ENCODE results near the gene GP1BA. TPM values are rescaled to one million over a fixed set of nuclear protein-coding genes. Genes with fewer than 3 reads are reported as not detected.

Gene GP1BA
- not detected for total RNA-seq

- H3K27ac Mint-ChIP-seq, result no peak within 1 kb of the TSS
- H3K4me1 Mint-ChIP-seq, result peaks cover 27% of the 10 kb centered on the region
- H3K36me3 Mint-ChIP-seq (ENCODE audit: low read depth), result peaks cover 26% of the 10 kb centered on the region
- H3K9me3 Mint-ChIP-seq, result no peaks in the 10 kb centered on the region
- ChIA-PET CTCF (no interaction called here), POLR2A (interaction anchor here (1.3 to 2.9 kb wide), 3 partner anchors 8 to 16 kb away, joined by 4 to 11 read pairs (median 5); partner anchors contain the start of genes PFN1, RNF167 and SLC25A11)
- H3K4me3 Mint-ChIP-seq, result no peak within 1 kb of the TSS
- H3K27me3 Mint-ChIP-seq, result no peaks in the 10 kb centered on the region
- DNase-seq, result no peak
Measured at GRCh38 chr17:4931963-4932362, at the start of gene GP1BA. GP1BA (plus strand) TSS chr17:4932277; CDS start chr17:4932605, 328 bp downstream.

GRCh38 chr17:4884489-4884888 is 47.6 kb upstream of the GP1BA start:
- H3K27me3 Mint-ChIP-seq, result no peaks in the 10 kb centered on the region
- no peak overlapping the region for H3K4me3 Mint-ChIP-seq
- POLR2A ChIA-PET, result interaction anchor here (0.8 kb wide), 1 partner anchor 181 kb away, joined by 3 read pairs; the partner anchor contains the start of gene PELP1
- DNase-seq, result no peak
- peaks cover 25% of the 10 kb centered on the region for H3K36me3 Mint-ChIP-seq (ENCODE audit: low read depth)
- CTCF ChIA-PET, result interaction anchor here (0.5 to 2.0 kb wide), 3 partner anchors 94 to 115 kb away, joined by 3 to 8 read pairs (median 4); no protein-coding TSS in a partner anchor
- H3K4me1 Mint-ChIP-seq, result peaks cover 2% of the 10 kb centered on the region
- H3K27ac Mint-ChIP-seq, result no peak overlapping the region
- no peaks in the 10 kb centered on the region for H3K9me3 Mint-ChIP-seq

- peaks cover 2% of the 10 kb centered on the region for H3K4me1 Mint-ChIP-seq
- H3K9me3 Mint-ChIP-seq, result no peaks in the 10 kb centered on the region
- no peaks in the 10 kb centered on the region for H3K27me3 Mint-ChIP-seq
- H3K27ac Mint-ChIP-seq, result no peak overlapping the region
- peaks cover 30% of the 10 kb centered on the region for H3K36me3 Mint-ChIP-seq (ENCODE audit: low read depth)
- no peak overlapping the region for H3K4me3 Mint-ChIP-seq
- ChIA-PET CTCF (interaction anchor here (0.7 to 1.7 kb wide), 2 partner anchors 97 to 177 kb away, joined by 3 to 9 read pairs; partner anchors contain the start of gene ARRB2), POLR2A (no interaction called here)
- DNase-seq, result no peak
Measured at GRCh38 chr17:4886830-4887229, 45.2 kb upstream of the GP1BA start.

GRCh38 chr17:4887581-4887980 is 44.5 kb upstream of the GP1BA start:
- Mint-ChIP-seq H3K27ac (no peak overlapping the region), H3K4me1 (peaks cover 2% of the 10 kb centered on the region), H3K9me3 (no peaks in the 10 kb centered on the region), H3K36me3 (ENCODE audit: low read depth) (peaks cover 28% of the 10 kb centered on the region), H3K27me3 (no peaks in the 10 kb centered on the region), H3K4me3 (no peak overlapping the region)
- CTCF ChIA-PET, result interaction anchor here (1.7 to 2.8 kb wide), 2 partner anchors 98 to 321 kb away, joined by 9 to 12 read pairs; no protein-coding TSS in a partner anchor
- POLR2A ChIA-PET, result no interaction called here
- DNase-seq, result no peak

GRCh38 chr17:4891411-4892410 is 40.4 kb upstream of the GP1BA start:
- Mint-ChIP-seq H3K4me1 (peaks cover 2% of the 10 kb centered on the region), H3K27ac (no peak overlapping the region), H3K27me3 (no peaks in the 10 kb centered on the region), H3K36me3 (ENCODE audit: low read depth) (peaks cover 40% of the 10 kb centered on the region), H3K4me3 (no peak overlapping the region), H3K9me3 (no peaks in the 10 kb centered on the region)
- no peak for DNase-seq
- POLR2A ChIA-PET, result interaction anchor here (1.0 kb wide), 1 partner anchor 34 kb away, joined by 3 read pairs; no protein-coding TSS in a partner anchor
- CTCF ChIA-PET, result interaction anchor here (1.4 to 1.7 kb wide), 2 partner anchors 7 to 105 kb away, joined by 3 to 4 read pairs; partner anchors contain the start of genes C17orf107 and VMO1

GRCh38 chr17:4892499-4893221 is 39.4 kb upstream of the GP1BA start:
- H3K36me3 Mint-ChIP-seq (ENCODE audit: low read depth), result peaks cover 37% of the 10 kb centered on the region
- H3K4me1 Mint-ChIP-seq, result peaks cover 2% of the 10 kb centered on the region
- no peak overlapping the region for H3K4me3 Mint-ChIP-seq
- H3K27ac Mint-ChIP-seq, result no peak overlapping the region
- ChIA-PET POLR2A (no interaction called here), CTCF (interaction anchor here (0.6 kb wide), 1 partner anchor 328 kb away, joined by 3 read pairs; no protein-coding TSS in a partner anchor)
- DNase-seq, result no peak
- H3K9me3 Mint-ChIP-seq, result no peaks in the 10 kb centered on the region
- no peaks in the 10 kb centered on the region for H3K27me3 Mint-ChIP-seq

- H3K27me3 Mint-ChIP-seq, result no peaks in the 10 kb centered on the region
- H3K4me3 Mint-ChIP-seq, result no peak overlapping the region
- CTCF ChIA-PET, result interaction anchor here (0.6 kb wide), 1 partner anchor 329 kb away, joined by 3 read pairs; no protein-coding TSS in a partner anchor
- POLR2A ChIA-PET, result no interaction called here
- no peaks in the 10 kb centered on the region for H3K9me3 Mint-ChIP-seq
- peaks cover 37% of the 10 kb centered on the region for H3K36me3 Mint-ChIP-seq (ENCODE audit: low read depth)
- no peak for DNase-seq
- peaks cover 2% of the 10 kb centered on the region for H3K4me1 Mint-ChIP-seq
- H3K27ac Mint-ChIP-seq, result no peak overlapping the region
Measured at GRCh38 chr17:4893272-4893671, 38.8 kb upstream of the GP1BA start.

- no peaks in the 10 kb centered on the region for H3K9me3 Mint-ChIP-seq
- H3K27me3 Mint-ChIP-seq, result no peaks in the 10 kb centered on the region
- no peak overlapping the region for H3K27ac Mint-ChIP-seq
- no peak for DNase-seq
- POLR2A ChIA-PET, result no interaction called here
- H3K4me1 Mint-ChIP-seq, result peaks cover 6% of the 10 kb centered on the region
- CTCF ChIA-PET, result interaction anchor here (1.3 kb wide), 1 partner anchor 15 kb away, joined by 4 read pairs; no protein-coding TSS in a partner anchor
- H3K36me3 Mint-ChIP-seq (ENCODE audit: low read depth), result peaks cover 35% of the 10 kb centered on the region
- no peak overlapping the region for H3K4me3 Mint-ChIP-seq
Measured at GRCh38 chr17:4893721-4894560, 38.1 kb upstream of the GP1BA start.

- Mint-ChIP-seq H3K36me3 (ENCODE audit: low read depth) (peaks cover 32% of the 10 kb centered on the region), H3K9me3 (no peaks in the 10 kb centered on the region), H3K4me3 (no peak overlapping the region), H3K27me3 (peaks cover 3% of the 10 kb centered on the region), H3K4me1 (peaks cover 13% of the 10 kb centered on the region), H3K27ac (no peak overlapping the region)
- ChIA-PET CTCF (interaction anchor here (1.3 kb wide), 1 partner anchor 14 kb away, joined by 4 read pairs; no protein-coding TSS in a partner anchor), POLR2A (no interaction called here)
- DNase-seq, result no peak
Measured at GRCh38 chr17:4895121-4895520, 37.0 kb upstream of the GP1BA start.

- no peak overlapping the region for H3K27ac Mint-ChIP-seq
- ChIA-PET CTCF (no interaction called here), POLR2A (no interaction called here)
- H3K27me3 Mint-ChIP-seq, result peaks cover 6% of the 10 kb centered on the region
- no peak overlapping the region for H3K4me3 Mint-ChIP-seq
- peaks cover 15% of the 10 kb centered on the region for H3K4me1 Mint-ChIP-seq
- no peak for DNase-seq
- peaks cover 26% of the 10 kb centered on the region for H3K36me3 Mint-ChIP-seq (ENCODE audit: low read depth)
- no peaks in the 10 kb centered on the region for H3K9me3 Mint-ChIP-seq
Measured at GRCh38 chr17:4895657-4896331, 36.3 kb upstream of the GP1BA start.

- H3K4me3 Mint-ChIP-seq, result no peak overlapping the region
- H3K9me3 Mint-ChIP-seq, result no peaks in the 10 kb centered on the region
- H3K27me3 Mint-ChIP-seq, result peaks cover 6% of the 10 kb centered on the region
- CTCF ChIA-PET, result no interaction called here
- H3K27ac Mint-ChIP-seq, result no peak overlapping the region
- peaks cover 24% of the 10 kb centered on the region for H3K36me3 Mint-ChIP-seq (ENCODE audit: low read depth)
- POLR2A ChIA-PET, result no interaction called here
- H3K4me1 Mint-ChIP-seq, result peaks cover 22% of the 10 kb centered on the region
- DNase-seq, result no peak
Measured at GRCh38 chr17:4896332-4897197, 35.5 kb upstream of the GP1BA start.

Data from activated CD4-positive, alpha-beta memory T cell treated with anti-CD3 and anti-CD28 coated beads, Interleukin-2, amount 10 ng/mL, durations not matched to agents 7 days and 5 days (primary cell).